Mammary epithelial cell (primary cell): ENCODE results near the gene CYP4F11.
"Not testable (repeated sequence)": the region's sequence is repeated elsewhere in the genome, so short reads cannot be mapped to it uniquely, and the experiment has no call there.

Experiments used
- CTCF ChIP-seq, 2 donors: IDR thresholded peaks in 1 of 2; conservative IDR thresholded peaks in 1 of 2; 2 replicates each; pipeline ENCODE4 v1.5.1; 2011 to 2012; ENCODE audit warnings: inconsistent platforms in 2 of 2, low read length in 2 of 2, mild to moderate bottlenecking in 2 of 2, control low read depth in 1 of 2, low read depth in 1 of 2; ENCODE audit not compliant: insufficient read depth in 1 of 2; ENCODE audit errors: extremely low read depth in 1 of 2
- EZH2 ChIP-seq: IDR thresholded peaks from 2 replicates; pipeline ENCODE4 v1.6.1; 2012; ENCODE audit warnings: low read length, inconsistent platforms, borderline replicate concordance

DNA sequence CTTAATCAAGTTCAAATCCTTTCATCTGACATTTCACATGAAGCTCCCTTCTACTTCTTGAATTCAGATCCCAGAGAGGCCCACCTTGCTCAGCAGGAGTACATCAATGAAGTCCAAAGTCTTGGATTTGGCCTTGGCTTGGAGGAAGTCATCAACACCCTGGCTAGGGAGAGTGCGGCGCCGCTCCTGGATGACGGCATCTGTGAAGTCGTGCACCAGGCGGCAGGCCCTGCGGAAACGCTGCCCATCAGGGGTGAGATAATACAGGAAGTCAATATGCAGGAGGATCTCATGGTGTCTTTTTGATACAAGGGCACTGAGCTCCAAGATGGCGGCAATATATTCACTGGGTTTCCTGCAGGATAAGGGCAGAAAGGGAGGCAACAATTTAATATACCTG is 45.0 kb downstream of the CYP4F11 start:
- not testable (repeated sequence) for TF ChIP-seq CTCF (conservative IDR thresholded peaks at IDR 0.05 in 1 of 2, IDR thresholded peaks at IDR 0.05 in 1 of 2; ENCODE audit: extremely low read depth in 1 of 2, insufficient read depth in 1 of 2, low read depth in 1 of 2, low read length in 2 of 2); EZH2
